HG02763 (cell line): ENCODE data around the gene BATF3.
A peak's percentile ranks its signal among the peaks of the same experiment; 100 is the strongest.

Experiments used
- ATAC-seq: cut with Tn5 transposase; IDR thresholded peaks from one replicate; pipeline ENCODE4 v1.9.1; 2021; ENCODE audit warnings: mild to moderate bottlenecking, moderate library complexity; ENCODE audit not compliant: unreplicated experiment

Gene BATF3

DNA sequence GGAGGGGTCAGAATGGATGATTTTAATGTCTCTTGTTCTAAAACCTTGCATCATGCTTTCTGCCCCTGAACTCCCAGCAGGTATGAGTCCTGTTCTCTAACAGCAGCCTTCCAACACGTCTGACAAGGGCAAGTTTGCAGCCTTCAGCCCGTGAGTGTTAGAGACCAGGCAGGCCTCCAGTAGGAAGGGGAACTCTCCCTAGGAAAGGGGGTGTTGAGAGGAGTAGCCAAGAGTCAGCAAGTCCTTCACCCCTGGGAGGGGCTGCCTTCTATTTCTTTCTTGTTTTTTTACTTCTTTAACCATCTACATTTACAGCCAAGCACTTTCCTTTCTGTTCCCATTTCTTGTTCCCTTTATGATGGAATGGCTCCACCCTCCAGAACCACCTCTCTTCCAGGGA is 14.2 kb downstream of the BATF3 start:
- ATAC-seq = no peak

DNA sequence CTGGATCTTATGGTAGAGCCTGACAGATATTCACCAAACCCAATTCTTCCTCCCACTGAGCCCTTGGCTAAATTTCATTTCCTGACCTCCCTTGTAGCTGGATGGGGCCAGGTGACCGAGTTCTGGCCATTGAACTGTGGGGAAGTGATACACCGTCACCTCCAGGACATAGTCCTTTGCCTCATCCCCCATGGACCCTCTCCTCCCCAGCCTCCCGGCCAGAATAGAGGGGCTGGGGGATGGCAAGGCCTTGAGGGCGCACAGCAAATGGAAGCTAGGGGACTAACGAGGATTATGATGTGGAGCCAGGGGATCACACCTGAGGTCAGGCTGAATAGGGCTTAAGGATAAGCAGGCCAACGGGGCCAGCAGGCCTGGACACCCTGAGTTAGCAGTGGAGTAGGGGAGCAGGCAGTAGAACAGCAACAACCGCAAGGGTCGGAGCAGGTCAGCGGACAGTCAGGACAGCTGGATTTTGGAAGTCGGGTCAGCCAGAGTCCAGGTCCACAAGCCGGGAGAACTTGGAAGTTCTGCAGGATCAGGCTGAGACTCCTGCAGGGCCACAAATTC is 15.0 kb downstream of the BATF3 start:
- no peak for ATAC-seq

DNA sequence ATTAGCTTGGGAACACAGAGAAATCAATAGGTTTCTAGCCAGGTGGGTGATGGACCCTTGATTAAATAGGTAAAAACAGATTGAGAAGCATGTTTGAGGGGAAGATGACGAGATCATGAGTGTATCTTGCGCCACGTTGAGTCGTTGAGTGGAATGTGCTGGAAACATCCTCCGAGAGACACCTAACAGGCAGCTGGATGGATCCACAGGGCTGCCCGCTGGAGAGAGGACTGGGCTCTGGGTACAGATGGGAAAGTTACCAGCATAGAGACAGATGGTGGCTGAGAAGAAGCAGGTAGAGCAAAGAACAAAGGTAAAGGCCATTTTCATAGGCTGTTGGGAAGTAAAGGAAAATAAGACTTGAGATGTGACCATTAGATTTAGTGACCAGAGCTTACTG is 15.6 kb downstream of the BATF3 start:
- no peak for ATAC-seq

DNA sequence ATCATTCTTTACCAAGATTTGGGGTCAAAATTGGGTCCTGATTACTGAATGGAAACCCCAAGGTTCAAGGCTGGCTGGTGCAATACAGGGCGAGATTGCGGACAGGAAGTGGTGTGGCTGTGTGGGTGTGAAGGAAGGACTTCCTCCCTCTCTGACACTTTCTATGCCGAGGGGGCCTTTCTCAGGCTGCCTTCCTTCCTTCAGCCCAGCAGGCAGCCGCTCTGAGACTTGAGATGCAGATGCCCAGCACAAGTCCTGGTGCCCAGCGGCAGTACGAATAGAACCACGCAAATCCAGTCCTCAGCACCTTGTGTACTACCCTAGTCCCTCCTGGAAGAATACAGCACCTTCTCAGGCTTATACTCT is 16.3 kb downstream of the BATF3 start:
- ATAC-seq = peak; percentile 78

DNA sequence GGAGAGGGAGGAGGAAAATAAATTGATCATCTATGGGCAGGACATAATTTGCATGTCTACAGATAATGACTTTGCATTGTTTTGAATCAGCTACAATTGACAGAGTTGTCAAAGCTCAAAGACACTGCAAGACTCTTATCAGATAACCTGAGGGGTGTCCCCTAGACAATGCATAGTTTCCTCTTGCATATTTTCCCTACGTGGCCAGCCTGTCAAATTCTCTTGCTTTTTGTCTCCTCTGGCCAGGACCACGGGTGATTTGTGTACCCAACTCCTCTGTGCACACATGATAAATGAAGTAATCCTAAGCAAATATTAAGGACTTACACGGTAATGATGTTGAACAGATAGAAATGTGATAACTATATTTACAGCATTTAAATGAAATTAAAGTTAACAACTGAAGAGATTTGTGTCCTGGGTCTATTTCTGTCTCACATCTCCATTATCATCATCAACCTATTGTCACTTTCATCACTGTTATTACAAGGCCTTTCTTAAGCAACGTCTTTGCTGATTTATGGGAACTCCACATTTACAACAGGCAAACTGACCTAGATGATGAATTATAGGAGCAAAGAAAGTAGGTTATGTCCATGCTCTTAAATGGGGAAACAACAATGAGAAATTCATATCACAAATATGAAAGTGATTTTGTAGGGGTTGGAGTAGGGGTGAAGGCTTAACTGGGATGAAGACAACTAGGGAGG is 18.8 kb downstream of the BATF3 start:
- ATAC-seq = no peak

DNA sequence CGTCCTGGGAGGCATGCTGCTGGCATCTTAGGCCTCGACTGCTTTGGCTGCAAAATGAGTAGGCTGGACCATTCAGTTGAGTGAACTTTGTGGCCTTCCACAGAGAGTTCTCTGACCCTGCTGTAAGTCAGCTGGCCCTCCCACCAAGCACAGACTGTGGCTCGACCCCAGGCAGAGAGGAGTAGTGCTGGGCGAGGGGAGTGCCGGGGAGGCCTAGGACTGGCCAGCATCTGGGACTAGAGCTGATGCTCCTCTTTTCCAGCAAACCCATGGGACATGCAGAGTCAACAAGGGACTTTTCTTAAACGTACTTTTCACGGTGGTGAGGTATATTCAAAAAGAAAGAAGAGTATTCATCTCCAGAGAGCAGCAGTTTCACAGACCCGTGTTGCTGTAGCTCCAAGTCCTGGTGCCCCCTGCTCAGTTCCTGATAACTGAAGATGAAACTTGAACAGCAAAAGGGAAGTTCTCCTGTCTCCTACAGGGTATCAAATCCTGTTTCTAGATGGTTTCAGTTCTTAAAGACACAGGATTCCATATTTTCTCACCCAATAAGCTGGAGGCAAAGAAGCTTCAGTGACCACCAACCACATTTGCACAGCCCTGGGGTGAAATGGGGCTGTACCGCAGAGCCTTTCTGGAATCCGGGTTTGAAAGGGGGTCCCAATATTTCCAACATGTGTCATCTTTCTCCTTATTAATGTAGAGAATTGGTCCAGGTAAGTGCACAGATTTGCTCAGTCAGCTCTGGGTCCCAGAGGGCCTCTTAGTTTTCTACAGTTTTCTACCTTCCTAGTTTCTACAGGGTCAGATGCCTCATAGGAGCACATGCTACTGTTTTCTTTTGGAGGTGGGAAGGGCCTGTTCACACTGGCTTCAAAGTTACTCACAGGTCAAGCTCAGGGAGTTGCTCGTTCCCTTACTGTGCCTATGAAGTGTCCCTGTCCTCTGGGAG is 20.9 kb downstream of the BATF3 start:
- peak; percentile 50 for ATAC-seq

DNA sequence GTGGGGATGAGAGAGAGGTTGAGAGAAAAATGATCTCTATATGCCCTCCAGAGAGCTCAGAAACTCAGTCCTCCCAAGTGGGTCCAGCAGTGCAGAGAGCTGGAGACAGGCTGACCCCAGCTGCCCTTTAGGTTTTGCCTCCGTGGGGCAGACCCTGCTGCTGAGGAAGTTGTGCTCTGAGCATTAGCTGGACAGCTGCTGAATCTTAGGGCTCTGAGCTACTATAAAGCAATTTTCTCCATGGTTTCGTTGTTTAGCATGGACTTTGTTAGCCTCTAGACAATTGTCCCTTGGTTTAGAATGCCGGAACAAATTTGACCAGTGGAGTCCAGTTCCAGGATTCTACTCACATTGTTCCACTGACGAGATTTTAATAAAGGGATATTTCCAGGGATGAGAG is 22.1 kb downstream of the BATF3 start:
- no peak for ATAC-seq

DNA sequence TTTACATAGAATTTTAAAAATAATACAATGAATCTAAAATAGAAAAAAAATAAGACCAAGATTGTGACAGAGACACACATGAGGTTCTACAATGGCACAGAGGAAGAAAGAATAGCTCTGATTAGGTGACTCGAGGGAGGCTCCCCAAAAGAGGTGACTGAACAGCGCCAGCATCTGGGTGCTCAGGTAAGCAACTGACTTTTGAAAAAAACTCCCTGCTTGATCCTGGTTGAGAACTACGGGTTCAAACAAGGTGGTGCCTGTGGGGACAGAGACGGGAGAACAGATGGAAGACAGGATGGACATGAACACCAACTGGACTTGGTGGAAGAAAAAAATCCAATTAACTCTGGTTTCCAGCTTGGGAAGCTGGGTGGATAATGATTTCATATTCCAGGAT is 22.5 kb downstream of the BATF3 start:
- ATAC-seq = no peak

DNA sequence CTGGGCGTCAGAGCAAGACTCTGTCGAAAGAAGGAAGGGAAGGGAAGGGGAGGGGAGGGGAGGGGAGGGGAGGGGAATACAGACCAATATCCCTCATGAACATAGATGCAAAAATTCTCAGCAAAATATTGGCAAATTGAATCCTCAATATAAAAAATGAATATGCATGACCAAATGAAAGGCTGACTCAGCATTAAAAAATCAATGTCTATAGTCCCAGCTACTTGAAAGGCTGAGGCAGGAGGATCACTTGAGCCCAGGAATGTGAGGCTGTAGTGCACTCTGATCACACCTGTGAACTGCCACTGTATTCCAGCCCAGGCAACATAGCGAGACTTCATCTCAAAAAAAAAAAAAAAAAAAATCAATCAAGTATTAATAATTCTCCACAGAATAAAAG is 24.0 kb downstream of the BATF3 start:
- ATAC-seq = no peak

DNA sequence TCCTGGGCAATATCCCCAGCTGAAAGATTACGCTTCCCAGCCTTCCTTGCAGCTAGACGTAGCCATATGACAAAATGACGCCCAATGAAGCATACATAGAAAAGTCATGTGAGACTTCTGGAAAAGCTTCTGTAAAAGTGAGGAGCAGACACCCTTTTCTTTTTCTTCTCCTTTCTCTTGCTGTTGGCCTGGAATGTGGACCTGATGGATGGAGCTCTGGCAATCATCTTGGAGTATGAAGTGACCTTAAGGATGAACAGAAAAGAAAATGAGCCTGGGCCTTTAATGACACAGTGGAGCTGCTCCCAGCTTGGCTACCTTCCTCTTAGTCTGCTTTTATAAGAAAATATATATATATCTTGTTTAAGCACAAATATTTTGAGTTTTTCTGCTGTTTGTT is 24.8 kb downstream of the BATF3 start:
- no peak for ATAC-seq

DNA sequence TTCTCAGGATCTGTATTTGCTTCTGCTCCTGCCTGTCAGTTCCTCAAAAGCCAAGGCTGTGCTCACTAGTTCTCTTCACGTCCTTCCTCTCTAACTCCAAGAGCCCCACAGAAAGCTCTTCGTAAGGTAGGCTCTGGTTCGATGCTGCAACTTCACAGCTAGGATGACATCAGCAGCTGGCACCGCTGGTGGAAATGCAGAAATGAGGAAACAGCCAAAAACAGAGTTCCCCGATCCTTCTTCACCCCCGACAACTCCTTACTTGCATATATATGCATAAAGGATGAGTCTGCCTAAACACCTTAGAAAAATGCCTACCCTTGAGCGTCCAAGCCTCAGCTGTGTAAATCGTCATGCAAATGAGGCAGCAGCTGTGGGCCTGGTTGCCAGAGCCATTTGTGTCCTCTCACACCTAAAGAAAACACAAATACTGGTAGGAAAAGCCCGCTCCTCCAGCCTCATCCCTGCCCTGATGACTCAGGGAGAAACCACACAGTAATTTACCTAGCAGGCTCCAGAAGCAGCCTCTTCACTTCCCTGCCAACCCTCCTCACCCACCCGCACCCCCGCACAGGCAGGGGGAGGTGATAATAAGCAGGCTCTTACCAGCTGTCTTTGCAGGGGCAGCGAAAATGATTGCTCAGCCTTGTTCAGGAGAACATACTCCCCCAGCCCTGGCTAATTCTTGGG is 28.2 kb downstream of the BATF3 start:
- ATAC-seq = no peak

DNA sequence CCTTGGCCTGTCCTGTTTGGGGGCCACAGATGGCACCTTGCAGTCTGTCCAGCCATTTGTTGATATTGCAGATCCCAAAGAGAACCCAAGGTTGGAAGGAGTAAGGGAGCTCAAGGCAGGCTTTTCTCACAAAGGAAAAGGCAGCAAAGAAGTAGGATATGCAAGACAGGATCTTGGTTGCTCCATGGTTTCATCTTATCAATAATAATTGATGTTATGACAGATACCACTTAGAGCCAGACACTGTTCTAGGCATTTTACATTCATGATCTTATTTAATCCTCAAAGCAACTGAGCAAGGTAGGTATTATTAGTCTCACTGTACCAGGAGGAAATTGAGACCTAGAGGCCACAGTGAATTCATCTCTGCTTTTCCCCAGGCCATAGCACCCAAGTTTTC is 28.8 kb downstream of the BATF3 start:
- no peak for ATAC-seq

DNA sequence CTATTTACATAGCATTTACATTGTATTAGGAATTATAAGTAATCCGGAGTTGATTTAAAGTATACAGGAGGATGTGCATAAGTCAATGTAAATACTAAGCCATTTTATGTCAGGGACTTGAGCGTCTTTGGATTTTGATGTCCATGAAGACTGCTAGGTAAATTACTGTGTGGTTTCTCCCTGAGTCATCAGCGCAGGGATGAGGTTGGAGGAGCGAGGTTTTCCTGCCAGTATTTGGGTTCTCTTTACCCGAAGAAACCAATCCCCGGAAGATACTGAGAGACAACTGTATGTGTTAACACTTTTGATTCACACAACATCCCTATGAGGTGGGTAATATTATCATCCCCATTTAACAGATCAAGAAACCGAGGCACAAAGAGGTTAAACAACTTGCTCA is 29.3 kb downstream of the BATF3 start:
- ATAC-seq = no peak

DNA sequence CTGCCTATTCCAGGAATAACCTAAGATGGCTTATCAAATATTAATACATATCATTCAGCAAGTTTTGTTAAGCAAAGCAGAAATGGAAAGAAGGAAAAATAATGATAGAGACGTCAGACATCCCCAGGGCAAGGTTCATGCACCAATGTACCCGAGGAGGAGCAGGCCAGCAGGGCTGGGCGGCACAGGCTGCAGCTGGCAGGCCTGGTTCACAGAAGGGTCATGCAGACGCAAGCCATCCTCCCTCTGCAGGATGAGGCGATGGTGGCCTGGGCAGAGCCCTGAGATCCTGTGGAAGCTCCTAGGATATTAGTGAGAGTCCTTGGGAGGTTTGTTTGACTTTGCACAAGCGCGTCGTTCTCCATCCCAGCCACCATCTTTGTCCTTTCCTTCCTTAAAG is 30.0 kb downstream of the BATF3 start:
- no peak for ATAC-seq

DNA sequence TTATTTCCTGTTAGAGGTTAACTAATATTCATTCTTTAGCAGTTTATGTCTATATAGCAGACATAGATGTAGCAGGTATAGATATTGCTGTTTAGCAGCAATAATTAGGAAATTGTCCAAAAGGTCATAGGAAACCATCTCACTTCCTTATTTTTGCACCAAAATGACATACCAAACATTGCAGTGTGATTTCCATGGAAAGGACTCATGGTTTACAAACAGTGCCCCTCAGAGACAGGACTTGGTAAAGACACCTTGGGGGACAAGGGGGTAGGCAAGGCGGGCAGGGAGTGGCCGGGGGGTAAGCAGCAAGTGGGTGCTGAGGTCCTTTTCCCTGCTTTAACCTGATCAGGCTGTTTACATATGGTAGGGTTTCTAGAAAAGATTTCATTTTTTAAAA is 30.5 kb downstream of the BATF3 start:
- ATAC-seq = no peak

DNA sequence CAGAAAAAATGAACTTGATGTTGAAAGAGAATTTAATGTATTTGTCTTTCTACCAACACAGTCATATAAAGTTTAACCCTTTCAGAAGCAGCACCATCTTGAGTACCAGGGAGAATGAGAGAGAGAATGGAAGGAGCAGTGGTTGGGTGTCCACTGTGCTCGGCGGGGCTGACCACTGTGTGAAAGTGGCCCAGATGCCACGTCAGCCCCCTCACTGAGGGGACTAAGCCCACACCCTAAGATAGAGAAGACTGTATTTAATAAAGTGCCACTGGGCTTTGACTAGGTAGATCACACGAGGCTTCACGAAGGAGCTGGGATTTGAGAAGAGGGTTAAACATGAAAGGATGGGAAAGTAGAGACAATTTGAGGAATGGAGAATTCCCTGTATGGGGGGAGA is 31.2 kb downstream of the BATF3 start:
- ATAC-seq = no peak

DNA sequence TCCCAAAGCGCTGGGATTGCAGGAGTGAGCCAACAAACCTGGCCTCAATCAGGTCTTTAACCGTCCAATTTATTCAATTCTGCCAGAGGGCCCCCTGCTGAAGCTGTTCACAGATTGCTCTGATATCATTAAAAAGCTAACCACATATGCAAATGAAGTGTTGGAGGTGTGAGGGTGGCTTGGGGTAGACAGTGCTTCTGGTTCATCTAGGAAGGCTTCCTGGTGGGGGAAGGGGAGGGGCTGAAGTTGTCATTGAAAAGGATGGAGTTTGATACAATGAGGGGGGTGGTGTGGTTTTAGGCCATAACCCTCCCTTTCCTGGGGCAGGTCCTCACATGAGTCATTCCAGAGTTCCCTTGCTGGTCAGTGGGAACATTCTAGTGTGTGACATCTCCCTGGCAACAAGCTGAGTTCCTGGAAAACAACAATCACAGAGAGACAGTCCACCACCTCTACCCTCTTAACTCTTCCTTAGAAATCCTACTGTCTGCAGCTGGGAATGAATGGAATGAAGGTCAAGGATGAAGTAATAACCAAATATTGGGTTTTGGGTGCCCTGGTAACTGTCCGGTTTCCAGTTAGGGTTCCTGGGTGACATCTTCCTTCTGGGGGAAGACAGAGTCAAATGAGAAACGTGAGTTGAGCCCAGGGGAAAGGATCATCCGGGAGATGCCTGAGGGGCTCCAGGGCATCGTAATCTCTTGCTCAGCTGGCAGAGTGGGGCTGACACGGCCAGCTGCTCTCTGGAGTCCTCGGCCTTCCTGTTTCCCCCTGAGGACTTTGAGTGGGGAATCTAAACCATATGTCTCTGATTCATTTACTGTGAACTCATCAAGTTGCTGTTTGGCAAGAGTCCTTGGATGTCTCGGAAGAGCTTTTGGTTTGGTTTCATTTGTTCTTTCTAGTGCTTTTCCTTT is 32.2 kb downstream of the BATF3 start:
- no peak for ATAC-seq

DNA sequence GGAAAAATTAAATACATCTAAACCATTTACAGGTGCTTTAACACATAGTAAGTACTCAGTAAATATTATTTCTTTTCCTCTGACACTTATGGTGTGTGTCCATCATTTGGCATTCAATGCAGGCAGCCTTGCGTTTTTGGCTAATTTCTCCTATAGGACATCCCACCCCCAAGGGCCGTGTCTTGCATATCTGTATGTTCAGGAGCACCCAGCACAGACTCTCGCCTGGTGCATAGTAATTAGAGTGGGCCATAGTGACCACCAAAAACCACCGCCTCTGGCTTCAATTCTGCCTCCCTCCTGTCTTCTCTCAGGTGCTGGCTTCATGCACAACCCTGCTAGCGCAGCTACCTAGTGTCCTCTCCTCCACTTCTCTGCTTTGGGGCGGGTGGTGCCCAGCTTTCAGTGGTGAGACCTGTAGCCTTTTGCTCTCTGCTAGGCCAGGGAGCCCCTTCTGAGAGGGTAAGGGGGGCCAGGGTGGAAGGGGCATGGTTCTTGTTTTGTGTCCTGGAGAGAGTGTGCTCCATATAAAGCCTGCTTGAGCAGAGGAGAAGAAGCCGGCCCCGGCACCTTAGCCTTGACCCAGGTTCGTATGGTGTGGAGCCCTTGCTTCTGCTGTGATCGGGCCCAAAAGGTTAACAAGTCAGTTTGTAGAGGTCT is 33.4 kb downstream of the BATF3 start:
- ATAC-seq = no peak

DNA sequence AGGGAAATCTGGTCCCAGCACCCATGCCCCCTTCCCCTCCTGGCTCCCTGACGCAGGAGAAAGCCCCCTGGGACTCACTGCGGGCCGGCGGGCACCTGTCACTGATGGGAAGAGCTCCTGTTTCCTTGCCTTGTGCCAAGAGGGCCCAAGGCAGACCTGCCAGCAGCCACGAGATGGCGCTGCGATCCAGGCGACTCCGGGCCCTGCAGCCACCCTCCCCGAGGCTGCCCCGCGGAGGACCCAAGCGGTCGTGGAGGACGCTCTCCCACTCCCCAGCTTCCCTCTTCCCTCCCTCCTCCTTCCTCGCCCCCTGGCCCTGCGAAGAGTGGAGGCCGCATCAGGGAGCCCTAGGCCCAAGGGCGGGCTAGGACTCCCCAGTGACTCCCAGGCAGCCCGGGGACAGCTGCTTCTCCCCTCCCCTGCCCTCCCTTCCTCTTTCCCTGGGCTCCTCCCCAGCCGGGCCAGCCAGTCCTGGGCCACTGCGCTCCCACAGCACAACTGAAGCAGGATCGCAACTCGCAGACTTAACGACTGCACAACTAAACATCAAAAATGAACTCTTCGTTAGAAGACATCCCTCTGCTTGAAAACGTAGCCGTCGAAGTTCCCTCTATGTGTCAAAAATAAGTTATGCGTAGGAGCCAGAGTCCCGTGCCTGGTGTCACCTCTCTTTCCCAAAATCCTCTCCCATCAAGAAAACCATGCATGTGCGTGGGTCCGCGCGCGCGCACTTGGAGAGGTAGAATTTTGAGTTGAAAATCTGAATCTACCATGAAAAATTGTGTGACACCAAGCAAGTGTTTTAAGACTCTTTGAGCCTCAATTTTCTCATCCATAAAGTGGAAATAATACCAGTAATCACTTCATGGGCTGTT is 34.2 kb downstream of the BATF3 start:
- peak; percentile 89 for ATAC-seq
